Suprapubic skin (tissue), 4 donors: Measurements from ENCODE around the gene ARHGAP22. TPM values are rescaled to one million over a fixed set of nuclear protein-coding genes. Genes with fewer than 3 reads are reported as not detected.

Experiments used
- DNase-seq, 2 donors: peaks; one replicate each; pipeline ENCODE4 v3.0.0-alpha.2; 2019; ENCODE audit warnings: low spot score in 2 of 2
- H3K27ac ChIP-seq: fragments of 200-600 bp; sonication (generic); one replicate; pipeline ENCODE4 v1.5.1; 2019
- H3K27me3 ChIP-seq: fragments of 200-600 bp; sonication (generic); one replicate; pipeline ENCODE4 v1.5.1; 2019
- H3K36me3 ChIP-seq: fragments of 200-600 bp; sonication (generic); one replicate; pipeline ENCODE4 v1.5.1; 2019
- H3K4me1 ChIP-seq: fragments of 200-600 bp; sonication (generic); one replicate; pipeline ENCODE4 v1.5.1; 2019
- H3K4me3 ChIP-seq: fragments of 200-600 bp; sonication (generic); one replicate; pipeline ENCODE4 v1.5.1; 2019; ENCODE audit warnings: mild to moderate bottlenecking
- H3K9me3 ChIP-seq: fragments of 200-600 bp; sonication (generic); one replicate; pipeline ENCODE4 v1.5.1; 2019
- EP300 ChIP-seq: sonication (generic); formaldehyde crosslinking; IDR thresholded peaks from one replicate; pipeline ENCODE4 v1.6.1; 2017; ENCODE audit warnings: antibody characterized with exemption
- POLR2A ChIP-seq, 2 donors: fragments of 450-650 bp; IDR thresholded peaks; one replicate each; pipeline ENCODE4 v1.6.1; 2017; ENCODE audit warnings: antibody characterized with exemption in 2 of 2, mild to moderate bottlenecking in 2 of 2, moderate library complexity in 2 of 2
- POLR2AphosphoS5 ChIP-seq, 3 donors: sonication (generic); formaldehyde crosslinking; IDR thresholded peaks; one replicate each; pipeline ENCODE4 v1.6.1; 2017; ENCODE audit warnings: antibody characterized with exemption in 3 of 3
- WGBS: methylation state at CpG from one replicate; pipeline ENCODE4 v1.1.5; 2018; 5-methylcytosine and 5-hydroxymethylcytosine counted together
- total RNA-seq, 4 donors: library from RNA; depleted of rRNA; stranded (reverse); fragments of >200 nt; gene quantifications; one replicate each; pipeline ENCODE4 v1.1.0, GENCODE V29; 2016
- TF ChIP-seq, protein P1 (sequence below), 2 donors: fragments of 200-600 bp in 1 of 2; fragments of 450-650 bp in 1 of 2; sonication (generic) in 1 of 2; IDR thresholded peaks; one replicate each; pipeline ENCODE4 v1.5.1; 2016 to 2019; ENCODE audit warnings: antibody characterized with exemption in 2 of 2, mild to moderate bottlenecking in 1 of 2, moderate library complexity in 1 of 2

ARHGAP22 gene
- total RNA-seq, 4 donors from 2014 or later = 0.98 to 7.2 (median 2.2) TPM

GRCh38 chr10:48504141-48504885 is 100.6 kb downstream of the ARHGAP22 start:
- TF ChIP-seq POLR2AphosphoS5 (IDR thresholded peaks at IDR 0.05) = no peak
- no peak for TF ChIP-seq POLR2A (IDR thresholded peaks at IDR 0.05)
- TF ChIP-seq, protein P1, sequence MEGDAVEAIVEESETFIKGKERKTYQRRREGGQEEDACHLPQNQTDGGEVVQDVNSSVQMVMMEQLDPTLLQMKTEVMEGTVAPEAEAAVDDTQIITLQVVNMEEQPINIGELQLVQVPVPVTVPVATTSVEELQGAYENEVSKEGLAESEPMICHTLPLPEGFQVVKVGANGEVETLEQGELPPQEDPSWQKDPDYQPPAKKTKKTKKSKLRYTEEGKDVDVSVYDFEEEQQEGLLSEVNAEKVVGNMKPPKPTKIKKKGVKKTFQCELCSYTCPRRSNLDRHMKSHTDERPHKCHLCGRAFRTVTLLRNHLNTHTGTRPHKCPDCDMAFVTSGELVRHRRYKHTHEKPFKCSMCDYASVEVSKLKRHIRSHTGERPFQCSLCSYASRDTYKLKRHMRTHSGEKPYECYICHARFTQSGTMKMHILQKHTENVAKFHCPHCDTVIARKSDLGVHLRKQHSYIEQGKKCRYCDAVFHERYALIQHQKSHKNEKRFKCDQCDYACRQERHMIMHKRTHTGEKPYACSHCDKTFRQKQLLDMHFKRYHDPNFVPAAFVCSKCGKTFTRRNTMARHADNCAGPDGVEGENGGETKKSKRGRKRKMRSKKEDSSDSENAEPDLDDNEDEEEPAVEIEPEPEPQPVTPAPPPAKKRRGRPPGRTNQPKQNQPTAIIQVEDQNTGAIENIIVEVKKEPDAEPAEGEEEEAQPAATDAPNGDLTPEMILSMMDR (IDR thresholded peaks at IDR 0.05) = no peak
- TF ChIP-seq EP300 = no peak
- Histone ChIP-seq H3K9me3 (no peaks in the 10 kb centered on the region), H3K27me3 (no peaks in the 10 kb centered on the region), H3K27ac (no peak overlapping the region), H3K4me3 (no peak overlapping the region), H3K4me1 (no peaks in the 10 kb centered on the region), H3K36me3 (no peaks in the 10 kb centered on the region)
- peak in 1 of 2 donors; percentile 58 for DNase-seq
- WGBS = 54% methylated on average over 4 of the region's 4 CpGs

GRCh38 chr10:48503293-48503911 is 101.5 kb downstream of the ARHGAP22 start:
- no peaks in the 10 kb centered on the region for H3K9me3 ChIP-seq
- 88% methylated on average over 11 of the region's 11 CpGs for WGBS
- no peaks in the 10 kb centered on the region for H3K36me3 ChIP-seq
- no peaks in the 10 kb centered on the region for H3K27me3 ChIP-seq
- H3K4me1 ChIP-seq = no peaks in the 10 kb centered on the region
- no peak overlapping the region for H3K4me3 ChIP-seq
- no peak overlapping the region for H3K27ac ChIP-seq
- TF ChIP-seq EP300 = no peak
- peak in 1 of 2 donors; percentile 43 for DNase-seq

- Histone ChIP-seq H3K4me1 (no peaks in the 10 kb centered on the region), H3K36me3 (no peaks in the 10 kb centered on the region), H3K27me3 (no peaks in the 10 kb centered on the region), H3K4me3 (no peak overlapping the region), H3K27ac (no peak overlapping the region), H3K9me3 (no peaks in the 10 kb centered on the region)
- TF ChIP-seq POLR2A (IDR thresholded peaks at IDR 0.05) (no peak), EP300 (no peak), POLR2AphosphoS5 (IDR thresholded peaks at IDR 0.05) (no peak)
- TF ChIP-seq, protein P1 (IDR thresholded peaks at IDR 0.05) = no peak
- WGBS = 82% methylated on average over 9 of the region's 9 CpGs
- peak in 1 of 2 donors; percentile 58 for DNase-seq
These were observed 102.1 kb downstream of the ARHGAP22 start for GRCh38 chr10:48502791-48503190.

- WGBS = 70% methylated on average over 6 of the region's 6 CpGs
- H3K4me1 ChIP-seq = peaks cover 7% of the 10 kb centered on the region
- no peak for TF ChIP-seq EP300
- no peak for TF ChIP-seq POLR2AphosphoS5 (IDR thresholded peaks at IDR 0.05)
- TF ChIP-seq POLR2A (IDR thresholded peaks at IDR 0.05) = no peak
- TF ChIP-seq, protein P1 (IDR thresholded peaks at IDR 0.05) = no peak
- DNase-seq = peak in 1 of 2 donors; percentile 49
- no peak overlapping the region for H3K4me3 ChIP-seq
- H3K9me3 ChIP-seq = no peaks in the 10 kb centered on the region
- no peak overlapping the region for H3K27ac ChIP-seq
- no peaks in the 10 kb centered on the region for H3K27me3 ChIP-seq
- H3K36me3 ChIP-seq = no peaks in the 10 kb centered on the region
These were observed 102.8 kb downstream of the ARHGAP22 start for GRCh38 chr10:48501787-48502771.

DNA sequence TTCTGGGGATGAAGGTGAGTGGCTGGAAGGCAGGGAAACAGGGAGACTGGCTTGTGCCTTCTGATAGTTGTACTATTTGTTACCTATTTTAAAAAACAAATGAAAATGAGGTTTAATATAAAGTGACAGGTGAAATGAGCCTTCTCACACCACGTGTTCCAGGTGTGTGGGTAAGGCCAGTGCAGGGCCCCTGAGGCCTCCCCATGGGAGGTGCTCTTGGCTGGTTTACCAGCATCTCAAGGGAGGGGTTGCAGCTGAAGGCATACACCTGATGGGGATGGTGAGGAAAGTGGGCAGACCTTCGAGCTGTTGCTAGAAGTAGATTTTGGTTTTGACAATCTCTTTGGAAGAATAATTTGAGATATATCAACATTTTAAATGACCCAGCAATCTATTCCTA is 103.6 kb downstream of the ARHGAP22 start:
- DNase-seq = no peak
- H3K4me3 ChIP-seq = no peak overlapping the region
- WGBS = 47% methylated on average over 2 of the region's 2 CpGs
- no peak for TF ChIP-seq POLR2A (IDR thresholded peaks at IDR 0.05)
- TF ChIP-seq POLR2AphosphoS5 (IDR thresholded peaks at IDR 0.05) = no peak
- no peak for TF ChIP-seq EP300
- TF ChIP-seq, protein P1 (IDR thresholded peaks at IDR 0.05) = no peak
- H3K36me3 ChIP-seq = no peaks in the 10 kb centered on the region
- no peak overlapping the region for H3K27ac ChIP-seq
- H3K4me1 ChIP-seq = peaks cover 15% of the 10 kb centered on the region
- H3K9me3 ChIP-seq = no peaks in the 10 kb centered on the region
- H3K27me3 ChIP-seq = no peaks in the 10 kb centered on the region
